ENCODE data around the gene GYS2.
"Not testable (repeated sequence)": the region's sequence is repeated elsewhere in the genome, so short reads cannot be mapped to it uniquely, and the experiment has no call there.

GRCh38 chr12:21595356-21595755 lies 9.3 kb downstream of the GYS2 start:
- not testable (repeated sequence) for TF ChIP-seq KLF10 (CRISPR knock-in tag; IDR thresholded peaks at IDR 0.05); CTCF (IDR thresholded peaks at IDR 0.05 in 2 of 3, conservative IDR thresholded peaks at IDR 0.05 in 1 of 3; ENCODE audit: insufficient read depth in 2 of 3, low read depth in 1 of 3, low read length in 3 of 3); MTA3 (IDR thresholded peaks at IDR 0.05; ENCODE audit: borderline replicate concordance); NR1H2 (CRISPR knock-in tag; IDR thresholded peaks at IDR 0.05); HDAC1 (IDR thresholded peaks at IDR 0.05); SIN3A (IDR thresholded peaks at IDR 0.05; ENCODE audit: borderline replicate concordance in 2 of 2, control insufficient read depth in 1 of 2, low read depth in 2 of 2, low read length in 2 of 2); ZZZ3 (IDR thresholded peaks at IDR 0.05)

Measured in K562 (cell line).